GM13977 (cell line): ENCODE measurements around the gene CDC40.
"Not testable (repeated sequence)": the region's sequence is repeated elsewhere in the genome, so short reads cannot be mapped to it uniquely, and the experiment has no call there.

ENCODE experiments used
- DNase-seq: peaks from one replicate; pipeline ENCODE4 v3.0.0; 2012; ENCODE audit warnings: low spot score
- CTCF ChIP-seq: IDR thresholded peaks from 2 replicates; pipeline ENCODE4 v1.5.1; 2012; ENCODE audit warnings: mild to moderate bottlenecking, control low read depth; ENCODE audit not compliant: insufficient read depth; ENCODE audit errors: extremely low read depth, missing control alignments
- in situ Hi-C: fragments of 300-500 bp; cut with MboI; formaldehyde crosslinking; loops from one replicate; pipeline ENCODE4 v1.12.0; 2022; ENCODE audit warnings: low sequenced_read_pairs, low pct_unique_long_range_greater_than_20kb, mixed read lengths, inconsistent platforms; ENCODE audit not compliant: unreplicated experiment

CDC40 gene

GRCh38 chr6:110266996-110267395 is 86.8 kb downstream of the CDC40 start:
- TF ChIP-seq CTCF: no peak
- in situ Hi-C loops: no loop called here
- no peak for DNase-seq

GRCh38 chr6:110269623-110270022 is 89.4 kb downstream of the CDC40 start:
- DNase-seq: no peak
- in situ Hi-C loops: no loop called here
- TF ChIP-seq CTCF: no peak

- in situ Hi-C loops: no loop called here
- no peak for DNase-seq
- TF ChIP-seq CTCF: no peak
Measured at GRCh38 chr6:110270165-110270564, 89.9 kb downstream of the CDC40 start.

GRCh38 chr6:110271732-110272022 is 91.5 kb downstream of the CDC40 start:
- in situ Hi-C loops: no loop called here
- no peak for DNase-seq
- TF ChIP-seq CTCF: no peak

GRCh38 chr6:110272781-110273180 is 92.6 kb downstream of the CDC40 start:
- in situ Hi-C loops, DNase-seq: not testable (repeated sequence)

GRCh38 chr6:110277100-110277665 is 97.0 kb downstream of the CDC40 start:
- DNase-seq: no peak
- no peak for TF ChIP-seq CTCF
- in situ Hi-C loops: no loop called here
